ES-I3 (cell line): ENCODE data around the gene OR6P1.

Experiments used
- H3K36me3 ChIP-seq: 2 replicates; pipeline ENCODE4 v1.6.1; 2013; ENCODE audit warnings: mild to moderate bottlenecking, low read length, control low read depth, moderate library complexity; ENCODE audit not compliant: insufficient read depth
- H3K4me1 ChIP-seq: 2 replicates; pipeline ENCODE4 v1.6.1; 2013; ENCODE audit warnings: mild to moderate bottlenecking, control low read depth, low read length; ENCODE audit not compliant: insufficient read depth
- H3K9ac ChIP-seq: 2 replicates; pipeline ENCODE4 v1.6.1; 2013; ENCODE audit warnings: low read depth, mild to moderate bottlenecking, low read length, moderate library complexity
- H3K9me3 ChIP-seq: 2 replicates; pipeline ENCODE4 v1.6.1; 2013; ENCODE audit warnings: mild to moderate bottlenecking, low read length, moderate library complexity; ENCODE audit not compliant: control insufficient read depth, insufficient read depth

The OR6P1 gene

DNA sequence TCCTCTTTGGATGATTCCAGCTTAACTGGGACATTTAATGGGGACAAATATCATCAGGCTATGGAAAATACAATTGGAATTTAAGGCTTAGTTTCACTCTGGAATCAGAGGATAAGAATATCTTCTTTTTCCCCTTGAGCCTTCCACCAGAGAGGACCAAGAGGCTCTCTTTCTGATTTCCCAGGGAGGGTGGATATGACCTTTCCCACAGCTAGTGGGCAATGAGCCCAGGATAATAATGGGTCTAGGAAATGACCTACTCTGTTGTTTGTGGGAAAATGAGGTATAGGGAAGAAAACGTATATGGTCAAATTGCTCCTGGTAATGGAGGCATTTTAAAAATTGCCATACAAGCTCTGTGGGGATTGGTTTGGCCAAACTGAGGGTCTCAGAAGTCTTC lies 18.1 kb downstream of the OR6P1 start:
- Histone ChIP-seq H3K36me3 (no peaks in the 10 kb centered on the region), H3K9ac (no peak overlapping the region), H3K9me3 (no peaks in the 10 kb centered on the region), H3K4me1 (no peaks in the 10 kb centered on the region)

DNA sequence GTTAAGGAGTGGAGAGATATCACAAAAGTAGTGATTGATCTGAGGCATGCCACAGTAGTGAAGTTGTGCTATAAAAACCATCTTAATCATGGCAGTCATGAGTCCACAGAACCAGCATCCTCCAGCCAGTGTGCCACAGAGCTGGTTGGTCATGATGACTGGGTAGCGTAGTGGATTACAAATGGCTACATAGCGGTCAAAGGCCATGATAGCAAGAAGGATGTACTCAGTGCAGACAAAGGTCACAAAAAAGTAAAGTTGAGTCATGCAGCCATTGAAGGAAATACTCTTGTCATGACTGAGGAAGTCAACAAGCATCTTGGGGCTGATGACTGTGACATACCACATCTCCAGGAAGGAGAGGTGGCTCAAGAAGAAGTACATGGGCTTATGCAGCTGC lies 22.8 kb downstream of the OR6P1 start:
- no peak overlapping the region for H3K9ac ChIP-seq
- no peaks in the 10 kb centered on the region for H3K4me1 ChIP-seq
- no peaks in the 10 kb centered on the region for H3K9me3 ChIP-seq
- H3K36me3 ChIP-seq = no peaks in the 10 kb centered on the region

DNA sequence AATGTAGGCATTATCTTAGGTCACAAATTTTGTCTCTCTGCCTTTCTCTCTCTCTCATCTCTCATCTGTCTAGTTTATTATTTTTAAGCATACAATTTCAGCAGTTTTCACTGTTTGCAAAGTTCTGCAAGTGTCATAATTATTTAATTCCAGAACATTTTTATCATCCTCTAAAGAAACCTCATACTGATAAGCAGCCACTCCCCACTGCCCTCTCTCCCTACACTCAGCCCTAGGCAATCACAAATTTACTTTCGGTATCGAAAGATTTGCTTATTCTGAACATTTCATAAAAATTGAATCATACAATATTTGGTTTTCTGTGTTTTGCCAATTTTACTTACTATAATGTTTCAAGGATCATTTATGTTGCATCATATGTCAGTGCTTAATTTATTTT lies 32.8 kb downstream of the OR6P1 start:
- no peaks in the 10 kb centered on the region for H3K4me1 ChIP-seq
- H3K9me3 ChIP-seq = no peaks in the 10 kb centered on the region; the same call in 1 of the 2 replicates
- H3K9ac ChIP-seq = no peak overlapping the region
- no peaks in the 10 kb centered on the region for H3K36me3 ChIP-seq

- H3K9ac ChIP-seq = no peak overlapping the region
- H3K36me3 ChIP-seq = no peaks in the 10 kb centered on the region
- H3K4me1 ChIP-seq = no peaks in the 10 kb centered on the region
- H3K9me3 ChIP-seq = no peaks in the 10 kb centered on the region; the same call in 1 of the 2 replicates
These were observed 35.9 kb downstream of the OR6P1 start for GRCh38 chr1:158534496-158534895.

DNA sequence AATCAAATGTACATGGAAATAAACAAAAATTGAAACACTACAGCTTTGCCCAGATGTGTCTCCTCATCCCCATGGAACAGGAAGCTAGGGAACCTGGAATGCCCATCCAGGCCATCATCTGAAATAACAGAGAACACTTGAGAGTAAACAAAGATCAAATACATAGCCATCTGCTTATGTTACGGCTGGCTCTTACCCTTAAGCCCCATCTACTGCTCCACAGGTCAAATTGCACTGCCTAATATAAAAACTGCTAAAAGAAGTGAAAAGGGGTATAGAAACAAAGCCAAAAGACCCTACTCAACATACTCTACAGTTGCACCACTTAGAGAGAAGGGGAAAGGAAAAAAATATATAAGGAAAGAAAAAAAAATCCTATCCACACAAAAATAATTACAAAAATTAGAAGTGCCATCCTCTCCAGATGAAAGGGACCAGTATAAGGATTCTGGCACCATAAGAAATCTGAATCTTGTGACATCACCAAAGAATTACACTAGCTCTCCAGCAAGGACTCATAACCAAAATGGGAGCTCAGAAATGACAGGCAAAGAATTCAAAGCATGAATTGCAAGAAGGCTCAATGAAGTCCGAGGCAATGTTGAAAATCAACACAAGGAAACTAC lies 43.1 kb downstream of the OR6P1 start:
- Histone ChIP-seq H3K9me3 (no peaks in the 10 kb centered on the region), H3K36me3 (no peaks in the 10 kb centered on the region), H3K4me1 (no peaks in the 10 kb centered on the region), H3K9ac (no peak overlapping the region)

- no peaks in the 10 kb centered on the region for H3K4me1 ChIP-seq
- H3K9ac ChIP-seq = no peak overlapping the region
These were observed 48.7 kb downstream of the OR6P1 start for GRCh38 chr1:158521666-158522058.

DNA sequence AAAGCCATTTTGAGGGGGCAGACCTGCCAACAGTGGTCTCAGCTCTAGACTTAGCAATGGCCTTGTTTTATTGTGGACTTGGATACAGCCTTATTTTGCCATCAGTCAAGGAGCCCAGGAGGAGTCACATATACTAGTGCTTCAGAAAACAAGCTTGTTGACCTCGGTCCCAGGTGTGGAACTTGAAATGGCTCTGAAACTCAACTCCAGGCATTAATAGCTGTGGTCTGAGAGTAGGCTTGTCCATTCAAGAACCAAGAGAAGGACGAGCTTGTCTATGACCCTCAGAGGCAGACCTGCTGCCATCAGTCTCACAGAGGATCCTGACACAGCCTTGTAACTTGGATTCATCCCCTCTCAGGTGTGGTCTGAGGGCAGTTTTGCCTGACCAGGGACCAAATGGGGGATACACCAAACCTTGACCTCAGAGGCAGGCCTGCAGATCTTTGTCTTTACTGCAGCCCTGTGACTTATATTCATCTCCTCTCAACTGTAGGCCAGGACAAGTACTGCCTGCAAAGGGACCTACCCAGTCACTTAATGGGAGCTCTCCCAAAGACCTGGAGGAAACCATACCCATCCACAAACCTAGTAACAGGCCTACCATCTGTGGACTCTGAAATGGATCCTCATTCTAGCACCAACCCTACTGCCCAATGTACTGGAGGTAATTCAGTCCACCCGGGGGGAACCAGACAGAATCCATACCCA lies 49.3 kb downstream of the OR6P1 start:
- H3K9ac ChIP-seq = no peak overlapping the region
- H3K9me3 ChIP-seq = no peaks in the 10 kb centered on the region
- no peaks in the 10 kb centered on the region for H3K4me1 ChIP-seq
- no peaks in the 10 kb centered on the region for H3K36me3 ChIP-seq

More at GRCh38 chr1:158521666-158522058, 48.7 kb downstream of the OR6P1 start:
- Histone ChIP-seq H3K9me3 (no peaks in the 10 kb centered on the region), H3K36me3 (no peaks in the 10 kb centered on the region)

DNA sequence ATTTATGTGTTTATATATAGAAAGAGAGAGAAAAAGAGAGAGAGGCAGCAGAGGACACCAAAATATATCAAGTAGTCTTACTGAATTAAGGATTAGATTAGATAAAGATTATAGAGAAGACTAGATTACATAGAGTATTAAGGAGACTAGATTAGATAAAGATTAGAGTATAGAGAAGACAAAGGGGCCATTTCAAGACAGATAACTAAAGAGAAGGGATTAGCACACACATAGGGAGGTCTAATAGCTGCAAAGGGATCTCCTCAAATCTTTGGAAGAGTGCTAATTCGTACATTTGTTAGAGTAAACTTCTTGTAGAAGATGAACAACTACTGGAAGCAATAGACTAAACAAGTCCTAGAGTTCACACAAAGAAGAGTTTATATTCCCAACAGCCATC lies 50.4 kb downstream of the OR6P1 start:
- no peaks in the 10 kb centered on the region for H3K9me3 ChIP-seq
- H3K4me1 ChIP-seq = no peaks in the 10 kb centered on the region
- H3K36me3 ChIP-seq = no peaks in the 10 kb centered on the region
- no peak overlapping the region for H3K9ac ChIP-seq

- Histone ChIP-seq H3K9ac (no peak overlapping the region), H3K4me1 (no peaks in the 10 kb centered on the region), H3K36me3 (no peaks in the 10 kb centered on the region), H3K9me3 (no peaks in the 10 kb centered on the region)
These were observed 53.4 kb downstream of the OR6P1 start for GRCh38 chr1:158516966-158517365.
